Uterus (tissue), 4 donors: ENCODE results near the gene BTBD2. TPM values are rescaled to one million over a fixed set of nuclear protein-coding genes. Genes with fewer than 3 reads are reported as not detected.

Experiments
- DNase-seq, 2 donors: peaks; one replicate each; pipeline ENCODE4 v3.0.0-alpha.2; 2019 to 2020
- H3K27ac ChIP-seq, 2 donors: fragments of 200-600 bp; sonication (generic); 1 replicate in 1 of 2; 2 replicates in 1 of 2; pipeline ENCODE4 v1.5.1; 2016 to 2018
- H3K27me3 ChIP-seq, 2 donors: fragments of 200-600 bp; sonication (generic); one replicate each; pipeline ENCODE4 v1.5.1; 2018 to 2019; ENCODE audit warnings: control low read depth in 1 of 2
- H3K36me3 ChIP-seq, 2 donors: fragments of 200-600 bp; sonication (generic); one replicate each; pipeline ENCODE4 v1.5.1; 2019; ENCODE audit warnings: control low read depth in 1 of 2
- H3K4me1 ChIP-seq, 2 donors: fragments of 200-600 bp; sonication (generic); one replicate each; pipeline ENCODE4 v1.5.1; 2018 to 2019; ENCODE audit warnings: control low read depth in 1 of 2
- H3K4me3 ChIP-seq, 2 donors: fragments of 200-600 bp; sonication (generic); 1 replicate in 1 of 2; 2 replicates in 1 of 2; pipeline ENCODE4 v1.5.1; 2018 to 2019; ENCODE audit warnings: mild to moderate bottlenecking in 1 of 2
- H3K9me3 ChIP-seq, 2 donors: fragments of 200-600 bp; sonication (generic); one replicate each; pipeline ENCODE4 v1.5.1; 2019; ENCODE audit warnings: control low read depth in 1 of 2
- CTCF ChIP-seq, 4 experiments: fragments of 200-600 bp in 2 of 4; fragments of 450-650 bp in 2 of 4; sonication (generic) in 2 of 4; IDR thresholded peaks; one replicate each; pipeline ENCODE4 v1.5.1; 2016 to 2019; ENCODE audit warnings: antibody characterized with exemption in 4 of 4, mild to moderate bottlenecking in 2 of 4, moderate library complexity in 1 of 4
- POLR2A ChIP-seq, 2 donors: fragments of 450-650 bp; IDR thresholded peaks; one replicate each; pipeline ENCODE4 v1.6.1; 2016; ENCODE audit warnings: antibody characterized with exemption in 2 of 2, mild to moderate bottlenecking in 1 of 2, moderate library complexity in 1 of 2
- intact Hi-C: fragments of 100-400 bp; cut with DNase I; formaldehyde crosslinking; loops from one replicate; pipeline ENCODE4 v1.15.1; 2023; ENCODE audit warnings: low total_unique reads
- total RNA-seq, 4 donors: library from RNA; depleted of rRNA in 3 of 4; stranded (reverse); fragments of >200 nt in 3 of 4; gene quantifications; one replicate each; pipeline versions ENCODE4 v1.1.0 to v1.2.4, GENCODE V29; 2014 to 2023
- donor health status: DM: yes; HTN: yes; CAD: no.

BTBD2 gene
- total RNA-seq, 4 donors from 2014 or later = 48.2 to 105 (median 61.8) TPM

GRCh38 chr19:1953441-1954094 lies 61.9 kb downstream of the BTBD2 start:
- Histone ChIP-seq H3K27ac (no peak overlapping the region), H3K9me3 (no peaks in the 10 kb centered on the region), H3K36me3 (no peaks in the 10 kb centered on the region), H3K27me3 (no peaks in the 10 kb centered on the region), H3K4me3 (no peak overlapping the region), H3K4me1 (no peaks in the 10 kb centered on the region)
- TF ChIP-seq POLR2A (IDR thresholded peaks at IDR 0.05) = no peak
- no peak for DNase-seq
- intact Hi-C loops = no loop called here

GRCh38 chr19:1953037-1953436 lies 62.5 kb downstream of the BTBD2 start:
- no peak overlapping the region for H3K27ac ChIP-seq
- H3K36me3 ChIP-seq = no peaks in the 10 kb centered on the region
- intact Hi-C loops = no loop called here
- H3K4me3 ChIP-seq = no peak overlapping the region
- TF ChIP-seq POLR2A (IDR thresholded peaks at IDR 0.05) (no peak), CTCF (IDR thresholded peaks at IDR 0.05) (no peak)
- H3K27me3 ChIP-seq = no peaks in the 10 kb centered on the region
- no peaks in the 10 kb centered on the region for H3K9me3 ChIP-seq
- no peaks in the 10 kb centered on the region for H3K4me1 ChIP-seq
- DNase-seq = no peak

GRCh38 chr19:1952635-1953034 lies 62.9 kb downstream of the BTBD2 start:
- intact Hi-C loops = no loop called here
- TF ChIP-seq CTCF (IDR thresholded peaks at IDR 0.05) = no peak
- no peak for TF ChIP-seq POLR2A (IDR thresholded peaks at IDR 0.05)
- no peak overlapping the region for H3K27ac ChIP-seq

GRCh38 chr19:1950640-1951039 lies 64.9 kb downstream of the BTBD2 start:
- Histone ChIP-seq H3K9me3 (no peaks in the 10 kb centered on the region), H3K27me3 (no peaks in the 10 kb centered on the region), H3K4me1 (no peaks in the 10 kb centered on the region), H3K27ac (no peak overlapping the region), H3K4me3 (no peak overlapping the region), H3K36me3 (no peaks in the 10 kb centered on the region)
- no peak for TF ChIP-seq POLR2A (IDR thresholded peaks at IDR 0.05)
- no peak for TF ChIP-seq CTCF (IDR thresholded peaks at IDR 0.05)
- intact Hi-C loops = no loop called here
- no peak for DNase-seq

More at GRCh38 chr19:1952635-1953034, 62.9 kb downstream of the BTBD2 start:
- H3K9me3 ChIP-seq = no peaks in the 10 kb centered on the region
- H3K4me3 ChIP-seq = no peak overlapping the region
- no peak for DNase-seq
- no peaks in the 10 kb centered on the region for H3K36me3 ChIP-seq
- H3K4me1 ChIP-seq = no peaks in the 10 kb centered on the region
- H3K27me3 ChIP-seq = no peaks in the 10 kb centered on the region

GRCh38 chr19:1949304-1950101 lies 66.0 kb downstream of the BTBD2 start:
- no peaks in the 10 kb centered on the region for H3K9me3 ChIP-seq
- no peak for TF ChIP-seq POLR2A (IDR thresholded peaks at IDR 0.05)
- TF ChIP-seq CTCF (IDR thresholded peaks at IDR 0.05) = no peak
- intact Hi-C loops = no loop called here
- no peak overlapping the region for H3K4me3 ChIP-seq
- H3K27ac ChIP-seq = no peak overlapping the region
- H3K27me3 ChIP-seq = no peaks in the 10 kb centered on the region
- no peak for DNase-seq
- H3K36me3 ChIP-seq = no peaks in the 10 kb centered on the region
- no peaks in the 10 kb centered on the region for H3K4me1 ChIP-seq
